T1000 (cell line): Measurements from ENCODE around the gene OSBPL3.
"Not testable (repeated sequence)": the region's sequence is repeated elsewhere in the genome, so short reads cannot be mapped to it uniquely, and the experiment has no call there.

ENCODE experiments used
- DNase-seq: peaks from one replicate; lab custom pipeline; 2025; ENCODE audit warnings: mixed read lengths; lab: John Stamatoyannopoulos, UW

The OSBPL3 gene

GRCh38 chr7:24979863-24980533, at the start of gene OSBPL3:
Gene OSBPL3 (minus strand): TSS chr7:24980178. CDS start chr7:24892472, 87,706 bp downstream.
- DNase-seq: peak; percentile 93

GRCh38 chr7:25029075-25029474, 49.1 kb upstream of the OSBPL3 start:
- DNase-seq: no peak

GRCh38 chr7:25028370-25029021, 48.5 kb upstream of the OSBPL3 start:
- peak; percentile 52 for DNase-seq

GRCh38 chr7:25026156-25026555, 46.2 kb upstream of the OSBPL3 start:
- no peak for DNase-seq

- DNase-seq: peak; percentile 6
These were observed 45.3 kb upstream of the OSBPL3 start for GRCh38 chr7:25025218-25025671.

- DNase-seq: no peak
These were observed 44.1 kb upstream of the OSBPL3 start for GRCh38 chr7:25024066-25024465.

GRCh38 chr7:25017671-25018070, 37.7 kb upstream of the OSBPL3 start:
- not testable (repeated sequence) for DNase-seq

GRCh38 chr7:25014756-25015155, 34.8 kb upstream of the OSBPL3 start:
- DNase-seq: peak; percentile 33

- DNase-seq: not testable (repeated sequence)
These were observed 32.7 kb upstream of the OSBPL3 start for GRCh38 chr7:25012710-25013109.

GRCh38 chr7:25012254-25012653, 32.3 kb upstream of the OSBPL3 start:
- DNase-seq: no peak

- DNase-seq: peak; percentile 8
These were observed 29.3 kb upstream of the OSBPL3 start for GRCh38 chr7:25009257-25009656.

GRCh38 chr7:25007668-25008067, 27.7 kb upstream of the OSBPL3 start:
- no peak for DNase-seq

GRCh38 chr7:25006276-25006675, 26.3 kb upstream of the OSBPL3 start:
- DNase-seq: no peak

GRCh38 chr7:25005658-25006057, 25.7 kb upstream of the OSBPL3 start:
- DNase-seq: no peak

GRCh38 chr7:25002786-25003185, 22.8 kb upstream of the OSBPL3 start:
- no peak for DNase-seq

GRCh38 chr7:24995466-24995865, 15.5 kb upstream of the OSBPL3 start:
- no peak for DNase-seq

- no peak for DNase-seq
These were observed 12.3 kb upstream of the OSBPL3 start for GRCh38 chr7:24992314-24992713.

GRCh38 chr7:24991353-24991752, 11.4 kb upstream of the OSBPL3 start:
- DNase-seq: no peak

- no peak for DNase-seq
These were observed 7.4 kb upstream of the OSBPL3 start for GRCh38 chr7:24987331-24987842.

- DNase-seq: no peak
These were observed 2.9 kb upstream of the OSBPL3 start for GRCh38 chr7:24982917-24983316.

- no peak for DNase-seq
These were observed 1.4 kb upstream of the OSBPL3 start for GRCh38 chr7:24981171-24981951.

- DNase-seq: no peak
These were observed 674 bp upstream of the OSBPL3 start for GRCh38 chr7:24980534-24981170.
